ENCODE results near the gene MRTFA. TPM values are rescaled to one million over a fixed set of nuclear protein-coding genes. Genes with fewer than 3 reads are reported as not detected.

Gene MRTFA
- total and polyA plus RNA-seq, 9 of the 15 experiments (the other 6 are each of a cell fraction or from before 2014, with no cell fraction given): 0.84 to 21.1 (median 3.7) TPM

DNA sequence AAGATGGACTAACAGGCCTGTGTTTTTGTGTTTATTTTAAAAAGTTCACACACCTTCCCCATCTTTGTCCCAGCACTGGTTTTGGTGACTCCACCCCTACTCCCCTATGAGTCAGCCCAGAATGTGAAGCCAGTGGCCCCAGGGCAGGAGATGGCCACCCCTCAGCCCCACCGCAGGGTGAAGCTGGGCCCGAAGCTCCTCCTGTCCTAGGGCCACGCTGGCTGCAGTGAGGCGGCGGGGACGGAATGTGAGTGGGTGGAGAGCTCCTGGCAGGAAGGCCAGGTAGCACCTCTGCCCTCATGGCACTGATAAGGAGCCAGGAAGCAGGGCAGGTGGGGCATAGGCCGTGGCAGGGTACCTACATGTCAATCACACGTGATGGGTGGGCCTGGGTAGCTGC lies 226.2 kb downstream of the MRTFA start:
- CTCF ChIA-PET (ENCODE audit: low intra/inter-chr PET ratio): no interaction called here
- no peak for FAIRE-seq
- 81% methylated on average over 2 of the region's 8 CpGs for WGBS (ENCODE audit: insufficient coverage, low coverage, missing lambda C conversion rate)

DNA sequence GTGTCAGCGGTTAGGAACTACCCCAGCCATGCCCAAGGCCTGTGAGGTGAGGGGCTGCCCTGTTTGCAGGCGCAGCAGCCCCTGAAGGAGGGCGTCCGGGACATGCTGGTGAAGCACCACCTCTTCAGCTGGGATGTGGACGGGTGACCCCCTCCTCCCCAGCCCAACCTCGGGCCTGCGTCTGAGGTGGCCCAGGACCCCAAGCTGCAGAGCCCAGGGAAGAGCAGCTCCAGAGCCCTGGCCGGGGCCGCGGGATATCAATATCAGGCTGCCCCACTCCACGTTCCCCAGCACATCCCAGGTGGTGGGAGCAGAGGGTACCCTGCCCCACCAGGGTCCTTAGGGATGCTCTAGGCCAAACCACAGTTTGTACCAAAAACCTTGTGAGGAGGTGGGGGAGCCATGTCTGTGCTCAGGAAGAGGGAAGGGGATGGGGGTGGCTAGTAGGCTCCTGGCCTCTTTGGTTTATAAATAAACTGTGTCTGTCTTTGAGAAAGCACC lies 226.9 kb downstream of the MRTFA start:
- in situ Hi-C loops (cut with MboI) (no loop called here), intact Hi-C loops (cut with micrococcal nuclease) (no loop called here)
- TF ChIP-seq, protein P1, sequence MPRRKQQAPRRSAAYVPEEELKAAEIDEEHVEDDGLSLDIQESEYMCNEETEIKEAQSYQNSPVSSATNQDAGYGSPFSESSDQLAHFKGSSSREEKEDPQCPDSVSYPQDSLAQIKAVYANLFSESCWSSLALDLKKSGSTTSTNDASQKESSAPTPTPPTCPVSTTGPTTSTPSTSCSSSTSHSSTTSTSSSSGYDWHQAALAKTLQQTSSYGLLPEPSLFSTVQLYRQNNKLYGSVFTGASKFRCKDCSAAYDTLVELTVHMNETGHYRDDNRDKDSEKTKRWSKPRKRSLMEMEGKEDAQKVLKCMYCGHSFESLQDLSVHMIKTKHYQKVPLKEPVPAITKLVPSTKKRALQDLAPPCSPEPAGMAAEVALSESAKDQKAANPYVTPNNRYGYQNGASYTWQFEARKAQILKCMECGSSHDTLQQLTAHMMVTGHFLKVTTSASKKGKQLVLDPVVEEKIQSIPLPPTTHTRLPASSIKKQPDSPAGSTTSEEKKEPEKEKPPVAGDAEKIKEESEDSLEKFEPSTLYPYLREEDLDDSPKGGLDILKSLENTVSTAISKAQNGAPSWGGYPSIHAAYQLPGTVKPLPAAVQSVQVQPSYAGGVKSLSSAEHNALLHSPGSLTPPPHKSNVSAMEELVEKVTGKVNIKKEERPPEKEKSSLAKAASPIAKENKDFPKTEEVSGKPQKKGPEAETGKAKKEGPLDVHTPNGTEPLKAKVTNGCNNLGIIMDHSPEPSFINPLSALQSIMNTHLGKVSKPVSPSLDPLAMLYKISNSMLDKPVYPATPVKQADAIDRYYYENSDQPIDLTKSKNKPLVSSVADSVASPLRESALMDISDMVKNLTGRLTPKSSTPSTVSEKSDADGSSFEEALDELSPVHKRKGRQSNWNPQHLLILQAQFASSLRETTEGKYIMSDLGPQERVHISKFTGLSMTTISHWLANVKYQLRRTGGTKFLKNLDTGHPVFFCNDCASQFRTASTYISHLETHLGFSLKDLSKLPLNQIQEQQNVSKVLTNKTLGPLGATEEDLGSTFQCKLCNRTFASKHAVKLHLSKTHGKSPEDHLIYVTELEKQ (CRISPR knock-in tag; IDR thresholded peaks at IDR 0.05): no peak
- TF ChIP-seq RBM22 (IDR thresholded peaks at IDR 0.05; ENCODE audit: low read depth, low read length, poor library complexity, severe bottlenecking) (peak; percentile 82), POLR2G (IDR thresholded peaks at IDR 0.05; ENCODE audit: low read depth, low read length) (peak; percentile 63; the same call in 1 of the 2 replicates)
- Histone ChIP-seq H3K36me3 (ENCODE audit: control insufficient read depth, insufficient read depth, low read length) (peaks cover 61% of the 10 kb centered on the region; the same call in 2 of the 3 replicates), H3K4me3 (no peak overlapping the region), H3K9me1 (ENCODE audit: control insufficient read depth, insufficient read depth, low read length) (no peaks in the 10 kb centered on the region), H3K4me2 (ENCODE audit: insufficient read depth, low read length) (no peak overlapping the region), H3K4me1 (replicated peaks in 1 of 2; ENCODE audit: control insufficient read depth in 2 of 2, insufficient read depth in 2 of 2, low read length in 2 of 2) (no peaks in the 10 kb centered on the region; a peak in 1 of 5 replicates), H3K79me2 (ENCODE audit: control insufficient read depth, insufficient read depth, low read length) (no peaks in the 10 kb centered on the region), H3K27me3 (ENCODE audit: control insufficient read depth in 2 of 2, insufficient read depth in 2 of 2, low read length in 2 of 2) (no peaks in the 10 kb centered on the region), H4K20me1 (replicated peaks; ENCODE audit: control insufficient read depth, insufficient read depth, low read length) (no peaks in the 10 kb centered on the region), H3K27ac (ENCODE audit: extremely low read depth, low read depth, low read length) (no peak overlapping the region), H3K9ac (ENCODE audit: insufficient read depth in 1 of 2, low read depth in 2 of 2, low read length in 2 of 2) (no peak overlapping the region), H2AFZ (ENCODE audit: low read depth, low read length) (no peak overlapping the region), H3K9me3 (replicated peaks; ENCODE audit: control insufficient read depth, insufficient read depth, low read depth, low read length) (no peaks in the 10 kb centered on the region)
- FAIRE-seq (no peak), DNase-seq (ENCODE audit: extremely low read depth in 1 of 4, low spot score in 3 of 4) (no peak), ATAC-seq (no peak)
- WGBS (ENCODE audit: insufficient coverage, low coverage, missing lambda C conversion rate): 92% methylated on average over 7 of the region's 11 CpGs
- BruUV-seq (replicated peaks): TSS peak; percentile 47
- ChIA-PET POLR2A (interaction anchor here (0.6 to 1.0 kb wide), 3 partner anchors 17 to 1090 kb away, joined by 3 to 6 read pairs (median 4); no protein-coding TSS in a partner anchor), CTCF (ENCODE audit: low intra/inter-chr PET ratio) (no interaction called here)

More for the DNA sequence above, 226.2 kb downstream of the MRTFA start:
- H3K27ac ChIP-seq (ENCODE audit: extremely low read depth, low read depth, low read length): no peak overlapping the region
- H3K9ac ChIP-seq (ENCODE audit: insufficient read depth in 1 of 2, low read depth in 2 of 2, low read length in 2 of 2): no peak overlapping the region
- H3K27me3 ChIP-seq (ENCODE audit: control insufficient read depth in 2 of 2, insufficient read depth in 2 of 2, low read length in 2 of 2): no peaks in the 10 kb centered on the region
- H3K4me3 ChIP-seq: no peak overlapping the region
- POLR2A ChIA-PET: interaction anchor here (0.6 to 1.6 kb wide), 4 partner anchors 10 to 1091 kb away, joined by 3 to 4 read pairs (median 4); no protein-coding TSS in a partner anchor
- in situ Hi-C loops (cut with MboI) (no loop called here), intact Hi-C loops (cut with micrococcal nuclease) (no loop called here)
- H3K4me1 ChIP-seq (replicated peaks in 1 of 2; ENCODE audit: control insufficient read depth in 2 of 2, insufficient read depth in 2 of 2, low read length in 2 of 2): no peaks in the 10 kb centered on the region; a peak in 1 of 5 replicates
- H3K4me2 ChIP-seq (ENCODE audit: insufficient read depth, low read length): no peak overlapping the region
- no peaks in the 10 kb centered on the region for H4K20me1 ChIP-seq (replicated peaks; ENCODE audit: control insufficient read depth, insufficient read depth, low read length)
- H3K36me3 ChIP-seq (ENCODE audit: control insufficient read depth, insufficient read depth, low read length): peaks cover 55% of the 10 kb centered on the region; the same call in 2 of the 3 replicates
- ATAC-seq: no peak
- no peaks in the 10 kb centered on the region for H3K9me3 ChIP-seq (replicated peaks; ENCODE audit: control insufficient read depth, insufficient read depth, low read depth, low read length)
- H2AFZ ChIP-seq (ENCODE audit: low read depth, low read length): no peak overlapping the region
- H3K9me1 ChIP-seq (ENCODE audit: control insufficient read depth, insufficient read depth, low read length): no peaks in the 10 kb centered on the region
- no peak for DNase-seq (ENCODE audit: extremely low read depth in 1 of 4, low spot score in 3 of 4)
- H3K79me2 ChIP-seq (ENCODE audit: control insufficient read depth, insufficient read depth, low read length): no peaks in the 10 kb centered on the region
- peak; percentile 23; the same call in 1 of the 2 replicates for TF ChIP-seq SUPT5H (IDR thresholded peaks at IDR 0.05)
- no peak for TF ChIP-seq SIN3A (IDR thresholded peaks at IDR 0.05; ENCODE audit: borderline replicate concordance in 2 of 2, control insufficient read depth in 1 of 2, low read depth in 2 of 2, low read length in 2 of 2)
- no peak for TF ChIP-seq TAF7 (tag; IDR thresholded peaks at IDR 0.05)
- TF ChIP-seq RBM22 (IDR thresholded peaks at IDR 0.05; ENCODE audit: low read depth, low read length, poor library complexity, severe bottlenecking): peak; percentile 37
- TSS peak; percentile 30 for BruUV-seq (replicated peaks)
